Effector CD4-positive, alpha-beta T cell (primary cell): Measurements from ENCODE around the gene MDM1.
A peak's percentile ranks its signal among the peaks of the same experiment; 100 is the strongest.

ENCODE experiments used
- DNase-seq: peaks from one replicate; pipeline ENCODE4 v3.0.0-alpha.2; 2020

MDM1 gene

GRCh38 chr12:68319988-68320623 lies 12.1 kb downstream of the MDM1 start:
- DNase-seq: no peak

DNA sequence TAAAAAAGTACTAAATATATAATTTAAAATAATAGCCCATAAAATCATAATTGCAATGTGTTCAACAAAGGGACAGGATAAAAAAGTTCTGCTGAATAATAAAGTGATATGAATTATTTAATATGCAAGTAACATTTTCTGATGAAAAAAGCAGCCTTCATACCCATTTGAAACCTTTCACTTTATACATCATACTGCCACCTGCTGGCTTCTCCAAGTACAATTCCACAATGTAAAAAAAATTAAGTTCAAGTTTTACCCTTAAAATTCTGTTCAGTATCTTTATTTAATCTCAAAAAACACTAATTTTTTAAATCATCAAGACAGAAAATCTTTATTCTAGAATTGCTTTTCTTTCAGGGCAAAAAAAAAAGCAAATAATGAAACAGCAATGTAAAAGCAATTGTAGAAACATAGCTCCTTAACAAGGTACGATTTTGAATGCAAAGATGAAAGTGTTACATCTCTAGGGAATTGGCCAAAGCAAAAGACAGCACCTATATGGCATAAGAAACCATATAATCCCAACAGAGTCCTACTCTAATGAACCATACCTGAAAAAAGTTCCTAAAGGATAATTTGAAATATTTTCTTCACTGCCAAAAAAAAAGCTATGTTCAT lies 15.0 kb downstream of the MDM1 start:
- DNase-seq: peak; percentile 42

GRCh38 chr12:68310370-68310769 lies 21.8 kb downstream of the MDM1 start:
- DNase-seq: no peak

- no peak for DNase-seq
Observed at GRCh38 chr12:68306564-68306963, 25.6 kb downstream of the MDM1 start.

DNA sequence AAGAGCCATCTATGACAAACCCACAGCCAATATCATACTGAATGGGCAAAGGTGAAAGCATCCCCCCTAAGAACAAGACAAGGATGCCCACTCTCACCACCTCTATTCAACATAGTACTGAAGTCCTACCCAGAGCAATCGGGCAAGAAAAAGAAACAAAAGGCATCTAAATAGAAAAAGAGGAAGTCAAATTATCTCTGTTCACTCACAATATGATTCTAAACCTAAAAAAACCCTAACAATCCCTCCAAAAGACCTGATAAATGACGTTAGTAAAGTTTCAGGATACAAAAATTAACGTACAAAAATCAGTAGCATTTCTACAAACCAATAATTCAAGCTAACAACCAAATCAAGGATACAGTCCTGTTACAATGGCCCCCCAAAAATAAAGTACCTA lies 26.9 kb downstream of the MDM1 start:
- no peak for DNase-seq

- DNase-seq: no peak
Observed at GRCh38 chr12:68304626-68305025, 27.5 kb downstream of the MDM1 start.

DNA sequence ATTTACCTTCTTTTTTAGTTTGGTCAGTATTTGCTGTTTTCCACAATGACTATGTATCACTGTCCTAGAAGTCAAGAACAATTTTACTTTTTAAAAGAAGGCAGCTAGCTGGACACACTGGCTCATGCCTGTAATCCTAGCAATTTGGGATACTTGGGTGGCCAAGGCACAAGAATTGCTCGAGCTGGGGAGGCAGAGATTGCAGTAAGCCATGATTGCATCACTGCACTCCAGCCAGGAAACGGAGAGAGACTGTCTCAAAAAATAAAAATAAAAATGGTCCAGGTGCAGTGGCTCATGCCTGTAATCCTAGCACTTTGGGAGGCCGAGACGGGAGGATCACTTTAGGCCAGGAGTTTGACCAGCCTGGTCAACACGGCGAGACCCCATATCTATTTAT lies 28.3 kb downstream of the MDM1 start:
- DNase-seq: no peak

GRCh38 chr12:68297929-68298328 lies 34.2 kb downstream of the MDM1 start:
- no peak for DNase-seq

- no peak for DNase-seq
Observed at GRCh38 chr12:68294251-68294650, 37.9 kb downstream of the MDM1 start.

DNA sequence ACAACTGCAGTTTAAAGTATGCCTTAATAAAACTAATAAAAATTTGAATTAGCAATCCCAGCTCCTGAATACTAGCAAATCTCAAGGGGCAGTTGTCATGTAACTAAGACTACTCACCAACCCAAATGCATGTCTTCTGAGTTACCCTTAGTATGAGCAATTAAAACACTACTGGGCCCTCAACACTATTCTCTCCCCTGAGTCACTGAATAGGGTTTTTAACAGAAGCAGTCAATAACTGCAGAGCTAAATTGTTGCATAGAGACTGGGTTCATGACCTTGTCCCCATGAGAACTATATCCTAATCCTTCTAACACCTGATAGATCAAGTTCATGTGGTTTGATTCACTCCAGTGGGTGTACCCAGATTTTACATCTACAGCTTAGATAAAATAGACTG lies 38.8 kb downstream of the MDM1 start:
- DNase-seq: no peak

DNA sequence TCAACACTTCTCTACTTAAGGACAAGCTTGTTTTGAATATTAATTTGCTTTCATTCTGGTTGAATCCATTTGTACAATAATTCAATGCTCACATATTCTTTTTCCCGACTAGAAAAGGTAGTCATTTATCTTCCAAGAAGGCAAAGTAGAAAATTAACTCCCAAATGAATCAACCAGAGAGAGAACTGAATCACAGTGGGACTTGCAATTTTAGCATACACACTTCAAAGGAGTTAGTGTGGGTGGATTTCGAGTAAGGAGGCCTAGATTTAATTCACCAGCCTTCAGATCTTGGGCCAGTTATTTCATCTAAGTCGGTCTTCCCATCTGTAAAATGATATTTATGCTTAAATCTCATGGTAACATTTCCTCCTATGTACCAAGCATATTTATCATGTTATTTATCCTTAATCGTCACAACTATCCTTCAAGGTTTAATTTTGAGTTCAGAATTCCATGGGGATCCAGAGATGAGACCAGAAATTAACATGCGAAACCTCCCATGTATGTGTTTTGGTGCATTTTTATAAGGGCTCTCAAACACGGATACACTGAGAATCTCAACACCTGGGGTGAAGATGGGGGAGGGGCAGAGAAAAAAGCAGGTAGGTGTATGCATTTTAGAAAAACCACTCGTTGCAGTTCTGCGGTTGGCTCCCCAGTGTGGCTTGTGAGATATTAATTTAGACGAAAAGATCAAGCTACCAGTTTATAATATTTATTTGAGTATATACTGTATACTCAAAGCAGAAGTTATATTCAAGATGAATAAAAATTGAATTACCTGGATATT lies 39.8 kb downstream of the MDM1 start:
- DNase-seq: no peak

DNA sequence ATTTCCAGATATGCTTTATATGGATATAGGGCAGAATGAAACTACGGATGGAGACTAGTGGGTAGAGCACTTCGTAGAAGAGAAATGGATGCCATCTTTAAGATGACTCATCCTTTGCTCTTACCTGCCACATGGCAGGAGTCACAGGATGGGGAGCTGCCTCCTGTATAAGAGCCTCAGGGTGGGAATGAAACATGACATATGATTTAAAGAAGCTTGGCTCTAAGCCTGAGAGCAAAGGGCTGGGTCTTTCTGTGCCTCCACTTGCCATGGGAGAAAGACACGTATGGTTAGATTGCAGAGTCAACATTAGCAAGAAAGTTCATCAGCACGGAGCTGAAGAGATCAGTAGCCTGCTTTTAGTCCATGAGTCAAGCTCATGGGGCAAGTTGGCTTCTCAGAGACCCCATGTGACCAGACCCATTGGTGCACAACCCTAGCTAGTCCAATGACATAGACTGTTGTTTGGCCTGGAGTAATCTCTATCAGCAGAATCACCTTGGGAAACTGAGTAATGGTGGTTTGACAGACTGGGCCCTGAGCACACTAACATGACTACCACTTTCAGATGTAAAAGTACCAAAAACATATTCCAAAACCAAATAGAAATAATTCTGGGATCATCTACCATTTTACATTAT lies 40.6 kb downstream of the MDM1 start:
- no peak for DNase-seq

DNA sequence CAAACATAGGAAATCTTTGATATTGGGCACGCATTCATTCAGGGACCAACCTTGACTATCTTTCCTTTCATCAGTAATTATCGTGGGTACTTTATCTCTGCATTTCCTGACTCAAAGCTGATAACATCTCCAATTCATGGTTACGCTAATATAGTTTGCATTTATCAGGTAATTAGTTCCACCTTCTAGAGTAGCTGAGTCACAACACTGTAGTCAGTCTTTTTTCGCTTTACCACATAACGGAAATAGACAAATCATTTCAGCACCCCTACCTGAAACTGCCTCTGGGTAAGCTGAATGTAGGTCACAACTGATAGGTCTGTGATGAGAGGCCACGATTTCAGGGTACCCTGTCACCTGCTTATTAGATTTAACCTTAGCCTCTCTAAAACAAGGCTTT lies 42.0 kb downstream of the MDM1 start:
- no peak for DNase-seq

GRCh38 chr12:68287106-68287505 lies 45.1 kb downstream of the MDM1 start:
- no peak for DNase-seq

DNA sequence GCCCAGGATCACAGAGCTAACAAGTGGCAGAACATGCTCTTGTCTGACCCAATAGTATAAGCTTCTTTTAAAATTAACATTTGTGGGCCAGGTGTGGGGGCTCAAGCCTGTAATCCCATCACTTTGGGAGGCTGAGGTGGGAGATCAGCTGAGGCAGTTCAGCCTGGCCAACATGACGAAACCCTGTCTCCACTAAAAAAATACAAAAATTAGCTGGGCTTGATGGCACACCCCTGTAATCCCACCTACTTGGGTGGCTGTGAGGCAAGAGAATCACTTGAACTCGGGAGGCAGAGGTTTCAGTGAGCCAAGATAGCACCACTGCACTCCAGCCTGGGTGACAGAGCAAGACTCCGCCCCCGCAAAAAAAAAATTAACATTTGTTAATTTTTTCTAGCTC lies 45.8 kb downstream of the MDM1 start:
- no peak for DNase-seq

DNA sequence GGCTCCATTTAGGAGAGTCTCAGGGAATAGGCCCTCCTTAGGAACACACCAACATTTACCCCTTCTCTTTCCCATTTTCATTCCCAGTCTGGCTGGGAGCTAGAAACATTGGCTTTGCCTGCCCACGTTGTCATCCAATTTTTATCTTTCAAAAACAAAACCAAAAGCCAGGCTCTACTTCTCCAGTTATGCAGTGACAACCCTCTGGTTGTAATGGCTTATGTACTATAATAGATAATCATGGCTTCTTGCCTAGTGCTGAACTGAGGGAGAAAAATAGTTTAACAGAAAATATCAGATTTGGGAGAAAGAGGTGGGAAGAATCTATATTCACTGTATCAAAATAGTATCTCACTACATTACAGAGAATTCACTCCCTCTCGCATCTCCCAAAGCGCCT lies 46.6 kb downstream of the MDM1 start:
- no peak for DNase-seq

- no peak for DNase-seq
Observed at GRCh38 chr12:68281322-68282077, 50.7 kb downstream of the MDM1 start.

DNA sequence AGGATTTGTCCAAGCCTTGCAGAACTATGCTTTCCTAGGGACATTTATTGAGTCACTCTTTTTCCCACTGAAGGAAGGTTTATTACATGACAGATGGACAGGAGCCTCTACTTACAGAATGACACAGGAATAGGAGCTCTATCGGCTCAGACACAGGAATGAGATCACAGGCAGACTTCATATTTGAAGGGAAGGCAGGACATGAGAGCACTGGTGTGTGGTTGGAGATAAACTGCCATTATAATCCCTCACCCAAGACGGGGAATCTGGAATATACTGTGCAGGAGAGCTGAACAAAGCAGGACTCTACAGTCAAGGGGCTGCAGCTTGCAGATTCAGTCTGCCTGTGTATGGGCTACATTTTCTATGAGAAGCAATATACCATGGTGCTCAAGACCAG lies 51.9 kb downstream of the MDM1 start:
- no peak for DNase-seq

- no peak for DNase-seq
Observed at GRCh38 chr12:68279227-68280054, 52.7 kb downstream of the MDM1 start.

DNA sequence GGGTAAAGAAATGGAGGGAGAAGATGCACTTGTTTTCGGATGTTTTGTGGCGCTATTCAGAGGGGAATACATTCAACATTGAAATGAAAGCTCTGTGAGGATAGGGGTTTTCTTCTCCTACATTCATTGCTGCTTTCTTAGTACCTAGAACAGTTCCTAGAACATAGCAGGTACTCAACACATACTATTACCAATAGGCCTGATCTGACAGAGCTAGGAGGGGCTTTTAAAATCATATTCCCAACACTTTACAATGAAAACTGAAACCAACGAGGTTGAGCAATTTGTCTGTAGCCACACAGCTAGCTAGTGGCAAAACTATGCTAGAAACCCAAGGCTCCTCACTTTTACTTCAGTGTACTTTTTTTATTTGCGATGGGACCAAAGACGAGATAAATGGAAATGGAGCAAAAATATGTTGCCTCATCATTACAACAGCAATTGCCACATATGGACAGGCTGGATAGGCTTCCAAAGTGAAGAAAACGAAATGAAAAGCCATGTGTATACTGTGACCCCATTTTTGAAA lies 55.7 kb downstream of the MDM1 start:
- no peak for DNase-seq

- no peak for DNase-seq
Observed at GRCh38 chr12:68272732-68273131, 59.4 kb downstream of the MDM1 start.

GRCh38 chr12:68271346-68271745 lies 60.8 kb downstream of the MDM1 start:
- DNase-seq: no peak
